ENCODE data around the gene SRCIN1.
"Not testable (repeated sequence)": the region's sequence is repeated elsewhere in the genome, so short reads cannot be mapped to it uniquely, and the experiment has no call there.

Gene SRCIN1, protein sequence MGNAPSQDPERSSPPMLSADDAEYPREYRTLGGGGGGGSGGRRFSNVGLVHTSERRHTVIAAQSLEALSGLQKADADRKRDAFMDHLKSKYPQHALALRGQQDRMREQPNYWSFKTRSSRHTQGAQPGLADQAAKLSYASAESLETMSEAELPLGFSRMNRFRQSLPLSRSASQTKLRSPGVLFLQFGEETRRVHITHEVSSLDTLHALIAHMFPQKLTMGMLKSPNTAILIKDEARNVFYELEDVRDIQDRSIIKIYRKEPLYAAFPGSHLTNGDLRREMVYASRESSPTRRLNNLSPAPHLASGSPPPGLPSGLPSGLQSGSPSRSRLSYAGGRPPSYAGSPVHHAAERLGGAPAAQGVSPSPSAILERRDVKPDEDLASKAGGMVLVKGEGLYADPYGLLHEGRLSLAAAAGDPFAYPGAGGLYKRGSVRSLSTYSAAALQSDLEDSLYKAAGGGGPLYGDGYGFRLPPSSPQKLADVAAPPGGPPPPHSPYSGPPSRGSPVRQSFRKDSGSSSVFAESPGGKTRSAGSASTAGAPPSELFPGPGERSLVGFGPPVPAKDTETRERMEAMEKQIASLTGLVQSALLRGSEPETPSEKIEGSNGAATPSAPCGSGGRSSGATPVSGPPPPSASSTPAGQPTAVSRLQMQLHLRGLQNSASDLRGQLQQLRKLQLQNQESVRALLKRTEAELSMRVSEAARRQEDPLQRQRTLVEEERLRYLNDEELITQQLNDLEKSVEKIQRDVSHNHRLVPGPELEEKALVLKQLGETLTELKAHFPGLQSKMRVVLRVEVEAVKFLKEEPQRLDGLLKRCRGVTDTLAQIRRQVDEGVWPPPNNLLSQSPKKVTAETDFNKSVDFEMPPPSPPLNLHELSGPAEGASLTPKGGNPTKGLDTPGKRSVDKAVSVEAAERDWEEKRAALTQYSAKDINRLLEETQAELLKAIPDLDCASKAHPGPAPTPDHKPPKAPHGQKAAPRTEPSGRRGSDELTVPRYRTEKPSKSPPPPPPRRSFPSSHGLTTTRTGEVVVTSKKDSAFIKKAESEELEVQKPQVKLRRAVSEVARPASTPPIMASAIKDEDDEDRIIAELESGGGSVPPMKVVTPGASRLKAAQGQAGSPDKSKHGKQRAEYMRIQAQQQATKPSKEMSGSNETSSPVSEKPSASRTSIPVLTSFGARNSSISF

GRCh38 chr17:38605841-38606645 lies at the start of gene SRCIN1:
Gene SRCIN1, minus strand, starts transcription at chr17:38605952. Its CDS starts 247 bp downstream, at chr17:38605705.
- peak; percentile 24 to 41 for DNase-seq (ENCODE audit: low read depth in 2 of 2)

DNA sequence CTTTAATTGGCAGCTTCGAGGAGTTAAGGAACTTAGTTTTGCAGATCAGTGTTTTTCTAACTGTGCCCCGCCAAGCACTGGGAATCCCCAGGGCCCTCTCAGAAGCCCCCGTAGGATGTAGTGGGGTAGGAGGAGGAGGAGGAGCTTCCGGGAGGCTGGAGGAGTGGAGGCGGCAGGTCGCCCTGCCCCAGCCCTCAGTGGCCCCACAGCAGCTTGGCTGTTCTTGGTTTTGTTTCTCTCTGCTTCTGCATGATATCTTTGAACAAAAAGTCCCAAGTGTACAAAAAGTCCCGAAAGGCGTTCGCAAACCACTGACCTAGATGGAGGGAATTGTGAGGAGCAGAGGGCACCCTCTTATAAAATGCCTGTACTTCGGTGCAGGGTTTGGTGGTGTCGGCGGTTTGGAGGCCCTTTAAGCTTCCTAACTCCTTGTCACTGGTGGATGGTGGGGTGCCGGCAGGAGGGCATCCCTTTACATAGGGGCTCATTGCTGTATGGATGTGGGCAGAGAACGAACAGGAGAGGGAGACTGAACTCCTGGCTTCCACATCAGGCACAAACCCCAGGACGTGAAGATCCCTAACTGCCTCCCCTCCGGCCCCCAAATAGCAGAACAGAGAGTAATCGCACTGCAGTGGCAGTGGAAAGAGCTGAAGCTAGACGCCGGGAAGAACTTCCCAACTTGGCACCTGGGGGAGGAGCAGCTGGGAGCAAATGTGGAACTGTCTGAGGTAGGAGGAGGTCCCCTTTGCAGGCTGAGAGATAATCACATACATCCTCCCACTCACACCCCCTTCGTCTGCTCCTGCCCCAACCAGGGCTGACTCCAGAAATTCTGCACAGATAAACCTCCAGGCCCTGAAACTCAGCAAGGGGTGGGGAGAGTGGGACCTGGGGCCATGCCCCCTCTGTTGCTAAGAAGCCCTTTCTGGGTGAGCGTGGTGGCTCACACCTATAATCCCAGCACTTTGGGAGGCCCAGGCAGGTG lies 49.0 kb upstream of the SRCIN1 start:
- DNase-seq (ENCODE audit: low read depth in 2 of 2), result no peak

GRCh38 chr17:38653679-38654078 lies 47.9 kb upstream of the SRCIN1 start:
- no peak for DNase-seq (ENCODE audit: low read depth in 2 of 2)

- no peak for DNase-seq (ENCODE audit: low read depth in 2 of 2)
Measured at GRCh38 chr17:38653230-38653629, 47.5 kb upstream of the SRCIN1 start.

- not testable (repeated sequence) for DNase-seq (ENCODE audit: low read depth in 2 of 2)
Measured at GRCh38 chr17:38650653-38651173, 45.0 kb upstream of the SRCIN1 start.

- DNase-seq (ENCODE audit: low read depth in 2 of 2), result no peak
Measured at GRCh38 chr17:38637951-38638350, 32.2 kb upstream of the SRCIN1 start.

- no peak for DNase-seq (ENCODE audit: low read depth in 2 of 2)
Measured at GRCh38 chr17:38636054-38636453, 30.3 kb upstream of the SRCIN1 start.

DNA sequence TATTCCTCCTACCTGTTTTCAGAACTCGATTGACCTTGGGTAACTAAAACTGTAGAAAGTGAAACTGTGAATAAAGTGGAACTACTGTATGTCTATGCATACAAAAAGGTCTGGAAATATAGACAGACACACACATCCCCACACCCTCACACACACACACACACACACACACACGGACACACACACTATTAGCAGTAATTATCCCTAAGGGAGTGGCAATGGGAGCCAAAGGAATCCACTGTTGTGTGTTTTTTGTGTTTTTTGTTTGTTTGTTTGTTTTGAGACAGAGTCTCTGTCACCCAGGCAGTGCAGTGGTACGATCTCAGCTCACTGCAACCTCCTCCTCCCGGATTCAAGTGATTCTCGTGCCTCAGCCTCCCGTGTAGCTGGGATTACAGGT lies 26.6 kb upstream of the SRCIN1 start:
- DNase-seq (ENCODE audit: low read depth in 2 of 2), result no peak

DNA sequence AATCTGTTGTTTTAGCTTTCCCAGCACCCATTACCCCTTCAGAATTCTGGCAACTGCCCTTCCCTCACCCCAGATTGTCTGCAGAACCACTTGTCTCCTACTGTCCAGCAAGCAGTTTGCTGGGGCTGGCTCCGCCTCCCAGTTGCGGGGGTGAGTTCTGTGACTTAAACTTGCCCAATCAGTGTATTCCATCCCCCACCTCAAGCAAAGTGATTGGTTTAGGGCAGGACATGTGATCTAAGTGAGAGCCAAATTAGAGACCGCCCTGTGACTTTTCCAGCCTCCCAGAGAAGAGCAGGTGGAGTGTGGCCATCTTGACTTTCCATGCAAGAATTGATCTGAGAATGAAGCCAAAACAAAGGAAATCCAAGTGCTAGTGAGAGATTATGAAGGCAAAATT lies 22.7 kb upstream of the SRCIN1 start:
- DNase-seq (ENCODE audit: low read depth in 2 of 2), result no peak

DNA sequence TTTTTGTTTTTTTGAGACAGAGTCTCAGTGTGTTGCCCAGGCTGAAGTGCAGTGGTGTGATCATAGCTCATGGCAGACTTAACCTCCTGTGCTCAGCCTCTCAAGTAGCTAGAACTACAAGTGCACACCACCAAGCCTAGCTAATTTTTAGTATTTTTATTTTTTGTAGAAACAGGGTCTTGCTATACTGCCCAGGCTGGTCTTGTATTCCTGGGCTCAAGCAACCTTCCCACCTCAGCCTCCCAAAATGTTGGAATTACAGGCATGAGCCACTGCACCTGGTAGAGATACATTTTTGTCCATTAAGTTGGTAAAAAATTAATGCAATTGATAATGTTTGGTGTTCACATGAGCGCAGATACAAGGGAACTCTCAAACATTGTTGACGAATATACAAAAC lies 22.2 kb upstream of the SRCIN1 start:
- no peak for DNase-seq (ENCODE audit: low read depth in 2 of 2)

DNA sequence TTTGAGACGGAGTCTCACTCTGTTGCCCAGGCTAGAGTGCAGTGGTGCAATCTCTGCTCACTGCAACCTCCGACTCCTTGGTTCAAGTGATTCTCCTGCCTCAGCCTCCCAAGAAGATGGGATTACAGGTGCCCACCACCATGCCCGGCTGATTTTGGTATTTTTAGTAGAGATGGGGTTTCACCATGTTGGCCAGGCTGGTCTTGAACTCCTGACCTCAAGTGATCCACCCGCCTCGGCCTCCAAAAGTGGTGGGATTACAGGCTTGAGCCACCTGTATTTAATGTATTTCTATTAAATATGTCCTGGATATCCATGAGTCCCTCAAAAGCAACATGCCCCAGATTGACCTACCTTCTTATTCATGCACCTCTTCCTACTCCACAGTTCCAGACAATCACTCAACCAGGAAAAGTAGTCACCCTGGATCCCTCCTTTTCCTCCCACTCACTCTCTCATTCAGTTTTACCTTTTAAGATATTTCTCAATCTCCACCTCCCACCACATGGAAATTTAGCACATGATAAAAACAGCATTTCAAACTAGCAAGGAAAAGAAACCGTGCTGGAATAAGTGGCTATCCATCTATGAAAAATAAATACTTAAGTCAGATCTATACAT lies 21.0 kb upstream of the SRCIN1 start:
- DNase-seq (ENCODE audit: low read depth in 2 of 2), result not testable (repeated sequence)

DNA sequence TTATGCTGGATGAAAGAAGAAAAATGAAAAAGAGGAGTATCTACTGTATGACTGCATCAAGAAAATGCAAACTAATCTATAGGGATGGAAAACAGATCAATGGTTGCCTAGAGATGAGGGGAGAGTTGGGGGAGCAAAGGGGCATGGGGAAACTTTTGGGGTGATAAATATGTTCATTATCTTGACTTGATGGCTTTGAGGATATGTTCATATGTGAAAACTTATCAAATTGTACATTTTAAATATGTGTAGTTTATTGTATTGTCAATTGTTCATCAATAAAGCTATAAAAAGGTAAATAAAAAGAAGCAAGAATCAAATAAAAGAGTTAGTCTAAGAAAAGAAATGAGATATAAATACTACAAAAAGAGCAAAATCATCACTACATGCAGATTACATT lies 19.7 kb upstream of the SRCIN1 start:
- DNase-seq (ENCODE audit: low read depth in 2 of 2), result no peak

DNA sequence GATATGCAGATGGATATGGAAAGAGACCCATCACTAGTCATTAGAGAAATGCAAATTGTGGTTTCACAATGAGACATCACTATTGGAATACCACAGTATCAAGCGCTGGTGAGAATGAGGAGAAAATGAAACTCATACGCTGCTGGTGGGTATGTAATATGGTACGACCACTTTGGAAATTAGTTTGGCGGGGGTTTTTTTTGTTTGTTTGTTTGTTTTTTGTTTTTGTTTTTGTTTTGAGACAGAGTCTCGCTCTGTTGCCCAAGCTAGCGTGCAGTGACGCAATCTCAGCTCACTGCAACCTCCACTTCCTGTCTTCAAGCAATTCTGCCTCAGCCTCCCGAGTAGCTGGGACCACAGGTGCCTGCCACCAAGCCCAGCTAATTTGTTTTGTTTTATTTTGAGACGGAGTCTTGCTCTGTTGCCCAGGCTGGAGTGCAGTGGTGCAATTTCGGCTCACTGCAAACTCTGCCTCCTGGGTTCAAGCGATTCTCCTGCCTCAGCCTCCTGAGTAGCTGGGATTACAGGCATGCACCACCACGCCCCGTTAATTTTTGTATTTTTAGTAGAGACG lies 19.1 kb upstream of the SRCIN1 start:
- not testable (repeated sequence) for DNase-seq (ENCODE audit: low read depth in 2 of 2)

- DNase-seq (ENCODE audit: low read depth in 2 of 2), result no peak
Measured at GRCh38 chr17:38621538-38621937, 15.8 kb upstream of the SRCIN1 start.

- DNase-seq (ENCODE audit: low read depth in 2 of 2), result no peak
Measured at GRCh38 chr17:38620551-38621277, 15.0 kb upstream of the SRCIN1 start.

- no peak for DNase-seq (ENCODE audit: low read depth in 2 of 2)
Measured at GRCh38 chr17:38619937-38620550, 14.3 kb upstream of the SRCIN1 start.

- DNase-seq (ENCODE audit: low read depth in 2 of 2), result no peak
Measured at GRCh38 chr17:38619451-38619795, 13.7 kb upstream of the SRCIN1 start.
